D721Med (cell line): ENCODE data around the gene RMDN3.

Experiments used
- DNase-seq: peaks from one replicate; pipeline ENCODE4 v3.0.0; 2011; ENCODE audit warnings: low spot score; ENCODE audit not compliant: insufficient read length
- FAIRE-seq: peaks from 2 replicates; lab custom pipeline; 2011; peaks lifted over from hg19 to GRCh38; lab: Jason Lieb, UNC
- CTCF ChIP-seq: IDR thresholded peaks from 2 replicates; pipeline ENCODE4 v1.5.1; 2012; ENCODE audit warnings: mild to moderate bottlenecking, control low read depth; ENCODE audit not compliant: insufficient read depth; ENCODE audit errors: missing control alignments

The RMDN3 gene

GRCh38 chr15:40762919-40763800, 8.1 kb upstream of the RMDN3 start:
- FAIRE-seq (no peak), DNase-seq (no peak)
- no peak for TF ChIP-seq CTCF

GRCh38 chr15:40759961-40760360, 4.9 kb upstream of the RMDN3 start:
- no peak for TF ChIP-seq CTCF
- FAIRE-seq (no peak), DNase-seq (no peak)

GRCh38 chr15:40756938-40757337, 1.9 kb upstream of the RMDN3 start:
- no peak for FAIRE-seq
- TF ChIP-seq CTCF = no peak
- no peak for DNase-seq

GRCh38 chr15:40755812-40756208, 756 bp upstream of the RMDN3 start:
- DNase-seq (no peak), FAIRE-seq (no peak)
- TF ChIP-seq CTCF = no peak

- DNase-seq (no peak), FAIRE-seq (no peak)
- no peak for TF ChIP-seq CTCF
These were observed 526 bp downstream of the RMDN3 start for GRCh38 chr15:40754574-40754882.

- DNase-seq (no peak), FAIRE-seq (no peak)
- no peak for TF ChIP-seq CTCF
These were observed 3.3 kb downstream of the RMDN3 start for GRCh38 chr15:40751745-40752144.

- TF ChIP-seq CTCF = no peak
- DNase-seq (no peak), FAIRE-seq (no peak)
These were observed 4.2 kb downstream of the RMDN3 start for GRCh38 chr15:40750885-40751284.
